HepG2 (cell line): ENCODE results near the gene FAM120B. TPM values are rescaled to one million over a fixed set of nuclear protein-coding genes. Genes with fewer than 3 reads are reported as not detected.

Experiments used
- CREB1 ChIP-seq, 2 experiments: fragments of 450-650 bp in 1 of 2; IDR thresholded peaks; 2 replicates each; pipeline ENCODE4 v1.6.1; 2016 to 2017; ENCODE audit warnings: control low read depth in 1 of 2, mild to moderate bottlenecking in 1 of 2, missing compliant biosample characterization in 1 of 2, missing genetic modification characterization in 1 of 2
- CTCF ChIP-seq: sonication (generic); formaldehyde crosslinking; IDR thresholded peaks from 2 replicates; pipeline ENCODE4 v1.5.0; 2020; ENCODE audit warnings: mild to moderate bottlenecking, missing genetic modification reagents, moderate library complexity
- ELK4 ChIP-seq: sonication (generic); formaldehyde crosslinking; IDR thresholded peaks from 2 replicates; pipeline ENCODE4 v1.9.0; 2021; ENCODE audit warnings: missing genetic modification reagents, borderline replicate concordance
- HHEX ChIP-seq: IDR thresholded peaks from 2 replicates; pipeline ENCODE4 v1.6.1; 2016; ENCODE audit warnings: control low read depth
- HIC2 ChIP-seq: sonication (generic); formaldehyde crosslinking; IDR thresholded peaks from 2 replicates; pipeline ENCODE4 v1.9.0; 2022; ENCODE audit warnings: low read depth, missing genetic modification reagents
- IRX3 ChIP-seq: sonication (generic); formaldehyde crosslinking; IDR thresholded peaks from 2 replicates; pipeline ENCODE4 v1.8.1; 2023; ENCODE audit warnings: mild to moderate bottlenecking, low read depth, missing genetic modification reagents, borderline replicate concordance
- KMT2A ChIP-seq: sonication (generic); formaldehyde crosslinking; IDR thresholded peaks from 2 replicates; pipeline ENCODE4 v1.4.0; 2020; ENCODE audit warnings: missing genetic modification reagents
- PAF1 ChIP-seq: IDR thresholded peaks from 2 replicates; pipeline ENCODE4 v1.6.1; 2016; ENCODE audit warnings: missing genetic modification reagents, missing compliant biosample characterization
- PBX3 ChIP-seq: sonication (generic); formaldehyde crosslinking; IDR thresholded peaks from 2 replicates; pipeline ENCODE4 v1.8.1; 2023; ENCODE audit warnings: missing genetic modification reagents, inconsistent platforms, borderline replicate concordance
- SNAI1 ChIP-seq: sonication (generic); formaldehyde crosslinking; IDR thresholded peaks from 2 replicates; pipeline ENCODE4 v1.5.0; 2020; ENCODE audit warnings: mild to moderate bottlenecking, missing genetic modification reagents, borderline replicate concordance
- SPEN ChIP-seq: sonication (generic); formaldehyde crosslinking; IDR thresholded peaks from 2 replicates; pipeline ENCODE4 v1.5.1; 2020; ENCODE audit warnings: low read depth, mild to moderate bottlenecking, missing genetic modification reagents
- ZFP1 ChIP-seq: IDR thresholded peaks from 2 replicates; pipeline ENCODE4 v1.6.1; 2016
- ZFP36L2 ChIP-seq: sonication (generic); formaldehyde crosslinking; IDR thresholded peaks from 2 replicates; pipeline ENCODE4 v1.4.0; 2020; ENCODE audit warnings: missing genetic modification reagents
- ZNF512B ChIP-seq: sonication (generic); formaldehyde crosslinking; IDR thresholded peaks from 2 replicates; pipeline ENCODE4 v1.5.1; 2020; ENCODE audit warnings: missing genetic modification reagents, mild to moderate bottlenecking, borderline replicate concordance
- ZNF556 ChIP-seq: sonication (generic); formaldehyde crosslinking; IDR thresholded peaks from 2 replicates; pipeline ENCODE4 v1.4.0; 2020; ENCODE audit warnings: mild to moderate bottlenecking, missing genetic modification reagents, borderline replicate concordance
- ZNF616 ChIP-seq: sonication (generic); formaldehyde crosslinking; IDR thresholded peaks from 2 replicates; pipeline ENCODE4 v1.5.0; 2020; ENCODE audit warnings: low read depth, mild to moderate bottlenecking, missing genetic modification reagents
- ZNF850 ChIP-seq: sonication (generic); formaldehyde crosslinking; conservative IDR thresholded peaks from 2 replicates; pipeline ENCODE4 v1.9.0; 2021; ENCODE audit warnings: mild to moderate bottlenecking, missing genetic modification reagents
- polyA plus RNA-seq, 8 experiments: library from polyadenylated mRNA; depleted of rRNA in 3 of 8; stranded (reverse) in 7 of 8; unstranded in 1 of 8; fragments of >200 nt; fragmentation: Illumina TruSeq in 4 of 8; extraction: Trizol in 4 of 8; gene quantifications; 2 replicates each; pipeline versions ENCODE4 v1.2.1 to v1.2.3, GENCODE V29; 2011 to 2016; ENCODE audit warnings: low read depth in 4 of 8, missing spikeins in 1 of 8, mixed read lengths in 1 of 8; ENCODE audit not compliant: insufficient read depth in 1 of 8
- total RNA-seq, 5 experiments: library from RNA; depleted of rRNA; stranded (reverse); fragments of >200 nt; fragmentation: Illumina TruSeq; extraction: Trizol; gene quantifications; 2 replicates each; pipeline ENCODE4 v1.2.3, GENCODE V29; 2016; ENCODE audit warnings: low read depth in 1 of 5

FAM120B gene
- total and polyA plus RNA-seq, 2 of the 13 experiments (the other 11 are each of a cell fraction or from before 2014, with no cell fraction given): 9.2 to 10.7 TPM

GRCh38 chr6:170306324-170307079 lies at the start of gene FAM120B (continued):
- peak; percentile 24; the same call in 1 of the 2 replicates for TF ChIP-seq CTCF (CRISPR knock-in tag)
- no peak for TF ChIP-seq ZNF512B (CRISPR knock-in tag)
- TF ChIP-seq ZFP1 (CRISPR knock-in tag): no peak
- no peak for TF ChIP-seq PAF1 (CRISPR knock-in tag)
- TF ChIP-seq PBX3 (CRISPR knock-in tag): 0 out of 2 replicates have a peak, but pooled peaks have one; percentile 74
- peak; percentile 60; the same call in 1 of the 2 replicates for TF ChIP-seq HIC2 (CRISPR knock-in tag)
- TF ChIP-seq HHEX (CRISPR knock-in tag): no peak
- TF ChIP-seq SNAI1: peak; percentile 73; the same call in 1 of the 2 replicates
- TF ChIP-seq SPEN (CRISPR knock-in tag): peak; percentile 99
- peak; percentile 96 for TF ChIP-seq KMT2A (CRISPR knock-in tag)
- TF ChIP-seq ZFP36L2 (CRISPR knock-in tag): 0 out of 2 replicates have a peak, but pooled peaks have one; percentile 54
- peak; percentile 71 for TF ChIP-seq CREB1 (IDR thresholded peaks at IDR 0.05)
- TF ChIP-seq CREB1 (CRISPR knock-in tag; IDR thresholded peaks at IDR 0.05): no peak
- TF ChIP-seq IRX3 (CRISPR knock-in tag): peak; percentile 54; the same call in 1 of the 2 replicates
- 0 out of 2 replicates have a peak, but pooled peaks have one; percentile 89 for TF ChIP-seq ZNF850
- TF ChIP-seq ELK4: 0 out of 2 replicates have a peak, but pooled peaks have one; percentile 58
- TF ChIP-seq ZNF556 (CRISPR knock-in tag): peak; percentile 93
- peak; percentile 96 for TF ChIP-seq ZNF616 (CRISPR knock-in tag)
